Stimulated activated CD4-positive, alpha-beta T cell treated with anti-CD3 and anti-CD28 coated beads, TNF-alpha, amount 100 ng/mL, for 4 hours (primary cell): ENCODE measurements around the gene PACC1.

ENCODE experiments used
- DNase-seq, 3 experiments: peaks; one replicate each; pipeline ENCODE4 v3.0.0-alpha.2; 2020; ENCODE audit warnings: low read depth in 3 of 3

PACC1 gene

GRCh38 chr1:212414328-212415106 is at the start of gene PACC1:
Gene PACC1, minus strand, starts transcription at chr1:212414886. Its CDS starts 129 bp downstream, at chr1:212414757.
- DNase-seq: peak; percentile 73 to 75 (median 74)

GRCh38 chr1:212463565-212464285 is 49.0 kb upstream of the PACC1 start:
- no peak for DNase-seq

- no peak for DNase-seq
Observed at GRCh38 chr1:212461916-212462660, 47.4 kb upstream of the PACC1 start.

- no peak for DNase-seq
Observed at GRCh38 chr1:212460376-212460775, 45.7 kb upstream of the PACC1 start.

GRCh38 chr1:212459656-212460055 is 45.0 kb upstream of the PACC1 start:
- no peak for DNase-seq

- DNase-seq: no peak
Observed at GRCh38 chr1:212458817-212459216, 44.1 kb upstream of the PACC1 start.

GRCh38 chr1:212457740-212458338 is 43.2 kb upstream of the PACC1 start:
- peak in 2 of 3 experiments; percentile 22 to 25 for DNase-seq

GRCh38 chr1:212455803-212456528 is 41.3 kb upstream of the PACC1 start:
- DNase-seq: peak; percentile 69 to 79 (median 75)

GRCh38 chr1:212455401-212455800 is 40.7 kb upstream of the PACC1 start:
- no peak for DNase-seq

GRCh38 chr1:212454741-212455140 is 40.1 kb upstream of the PACC1 start:
- DNase-seq: no peak

- no peak for DNase-seq
Observed at GRCh38 chr1:212453156-212453857, 38.6 kb upstream of the PACC1 start.

- DNase-seq: no peak
Observed at GRCh38 chr1:212452323-212453155, 37.9 kb upstream of the PACC1 start.

GRCh38 chr1:212451416-212452322 is 37.0 kb upstream of the PACC1 start:
- DNase-seq: no peak

- DNase-seq: no peak
Observed at GRCh38 chr1:212450331-212450881, 35.7 kb upstream of the PACC1 start.

GRCh38 chr1:212447478-212447877 is 32.8 kb upstream of the PACC1 start:
- no peak for DNase-seq

- DNase-seq: no peak
Observed at GRCh38 chr1:212446333-212446732, 31.6 kb upstream of the PACC1 start.

GRCh38 chr1:212442408-212442807 is 27.7 kb upstream of the PACC1 start:
- DNase-seq: no peak

GRCh38 chr1:212440419-212440818 is 25.7 kb upstream of the PACC1 start:
- no peak for DNase-seq
